Subcutaneous abdominal adipose tissue (tissue), 5 donors: ENCODE measurements around the gene BCAS4.

Experiments used
- H3K27ac ChIP-seq: one replicate; pipeline ENCODE4 v1.7.0; 2013; ENCODE audit warnings: low read depth, mild to moderate bottlenecking, inconsistent platforms, low read length, moderate library complexity
- H3K27me3 ChIP-seq, 5 donors: one replicate each; pipeline ENCODE4 v1.7.0; 2013; ENCODE audit warnings: low read length in 5 of 5, inconsistent platforms in 1 of 5; ENCODE audit not compliant: control insufficient read depth in 5 of 5, insufficient read depth in 4 of 5
- H3K36me3 ChIP-seq, 5 donors: one replicate each; pipeline ENCODE4 v1.7.0; 2013; ENCODE audit warnings: low read length in 5 of 5; ENCODE audit not compliant: control insufficient read depth in 5 of 5, insufficient read depth in 5 of 5
- H3K4me1 ChIP-seq, 5 donors: one replicate each; pipeline ENCODE4 v1.7.0; 2013; ENCODE audit warnings: low read length in 5 of 5, mild to moderate bottlenecking in 3 of 5, moderate library complexity in 1 of 5; ENCODE audit not compliant: control insufficient read depth in 5 of 5, insufficient read depth in 5 of 5
- H3K4me3 ChIP-seq, 5 donors: one replicate each; pipeline ENCODE4 v1.7.0; 2013; ENCODE audit warnings: low read length in 5 of 5, low read depth in 1 of 5
- H3K9ac ChIP-seq, 5 donors: one replicate each; pipeline ENCODE4 v1.7.0; 2013; ENCODE audit warnings: low read length in 5 of 5, mild to moderate bottlenecking in 4 of 5, moderate library complexity in 3 of 5
- H3K9me3 ChIP-seq, 5 donors: one replicate each; pipeline ENCODE4 v1.7.0; 2013; ENCODE audit warnings: low read length in 5 of 5; ENCODE audit not compliant: control insufficient read depth in 5 of 5
- donor health status: healthy.
- donor health status: healthy.
- donor health status: healthy.
- donor health status: healthy.
- donor health status: healthy.

The BCAS4 gene

DNA sequence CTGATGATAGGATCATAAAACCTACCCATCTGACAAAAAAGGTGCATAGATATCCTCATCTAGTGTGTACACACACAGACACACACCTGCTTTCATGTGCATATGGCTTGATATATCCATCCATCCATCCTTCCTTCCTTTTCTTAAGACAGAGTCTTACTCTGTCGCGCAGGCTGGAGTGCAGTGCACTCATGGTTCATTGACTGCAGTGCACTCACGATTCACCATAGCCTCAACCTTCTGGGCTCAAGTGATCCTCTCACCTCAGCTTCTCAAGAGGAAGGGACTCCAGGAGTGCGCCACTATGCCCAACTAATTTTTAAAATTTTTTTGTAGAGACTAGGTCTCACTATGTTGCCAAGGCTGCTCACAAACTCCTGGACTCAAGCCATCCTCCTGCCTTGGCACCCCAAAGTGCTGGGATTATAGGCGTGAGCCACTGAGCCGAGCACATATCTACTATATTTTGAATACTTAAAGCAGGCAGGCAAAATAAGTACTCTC is 109.3 kb downstream of the BCAS4 start:
- H3K27ac ChIP-seq: no peak overlapping the region

DNA sequence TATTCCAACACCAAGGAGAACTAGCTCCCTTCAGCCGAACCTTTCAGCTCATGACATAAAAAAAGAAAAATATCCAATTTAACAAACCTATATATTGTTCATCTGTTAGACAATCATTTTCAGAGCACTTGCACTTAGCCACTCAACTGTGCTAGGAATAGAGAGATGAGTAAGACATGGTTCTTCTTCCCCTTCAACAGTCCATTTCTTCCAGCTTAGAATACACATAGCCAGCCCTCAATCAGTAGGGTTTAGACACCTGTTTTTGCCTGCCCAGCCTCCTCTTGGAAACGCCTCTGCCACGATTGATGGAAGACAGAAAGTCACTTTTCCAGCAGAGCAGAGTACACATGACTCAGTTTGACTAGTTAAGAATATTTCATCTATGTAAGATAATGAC is 114.6 kb downstream of the BCAS4 start:
- no peak overlapping the region for H3K4me3 ChIP-seq
- no peak overlapping the region for H3K9ac ChIP-seq
- peaks cover 2 to 25% (median 18%) of the 10 kb centered on the region in 5 donors for H3K4me1 ChIP-seq

More for the DNA sequence above, 109.3 kb downstream of the BCAS4 start:
- Histone ChIP-seq H3K9ac (no peak overlapping the region), H3K4me1 (peaks cover 0 to 17% (median 10%) of the 10 kb centered on the region in 5 donors), H3K27me3 (no peaks in the 10 kb centered on the region), H3K36me3 (peaks cover 16 to 34% (median 25%) of the 10 kb centered on the region in 5 donors), H3K4me3 (no peak overlapping the region), H3K9me3 (no peaks in the 10 kb centered on the region)

DNA sequence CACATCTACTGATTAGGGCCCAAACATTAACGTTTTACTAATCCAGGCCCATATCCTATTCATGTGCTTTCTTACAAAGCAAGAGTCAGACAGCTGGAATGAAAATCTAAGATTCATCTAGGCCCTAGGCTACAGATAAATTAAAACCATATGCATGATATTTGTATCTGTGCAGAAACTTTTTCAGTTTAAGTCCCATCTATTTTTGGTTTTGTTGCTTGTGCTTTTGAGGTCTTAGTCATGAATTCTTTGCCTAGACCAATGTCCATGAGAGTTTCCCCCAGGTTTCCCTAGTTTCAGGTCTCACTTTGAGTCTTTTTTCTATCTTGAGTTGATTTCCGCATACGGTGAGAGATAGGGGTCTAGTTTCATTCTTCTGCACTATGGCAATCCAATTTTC is 116.2 kb downstream of the BCAS4 start:
- no peak overlapping the region for H3K27ac ChIP-seq

More for the DNA sequence above, 114.6 kb downstream of the BCAS4 start:
- Histone ChIP-seq H3K27me3 (no peaks in the 10 kb centered on the region), H3K36me3 (peaks cover 0 to 3% (median 0%) of the 10 kb centered on the region in 5 donors), H3K27ac (no peak overlapping the region), H3K9me3 (no peaks in the 10 kb centered on the region)

DNA sequence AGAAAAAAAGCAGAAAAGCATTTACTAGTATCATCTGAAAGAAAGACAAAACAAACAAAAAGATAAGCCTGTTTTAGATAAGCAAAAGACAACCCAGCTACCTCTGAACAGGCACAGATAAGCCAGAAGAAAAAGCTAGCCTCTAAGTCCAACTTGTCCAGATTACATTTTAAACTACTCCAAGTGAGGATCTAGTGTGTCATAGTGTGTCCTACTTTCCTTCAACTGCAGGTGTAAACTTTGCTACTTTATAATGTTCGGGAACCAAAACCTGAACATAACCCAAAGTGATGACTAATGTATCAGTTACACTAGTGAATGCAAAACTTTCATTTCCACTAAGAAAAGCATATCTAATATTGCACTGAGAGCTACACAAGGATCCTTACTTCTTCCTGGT is 116.9 kb downstream of the BCAS4 start:
- no peak overlapping the region for H3K27ac ChIP-seq

More for the DNA sequence above, 116.2 kb downstream of the BCAS4 start:
- H3K27me3 ChIP-seq: no peaks in the 10 kb centered on the region
- H3K9ac ChIP-seq: no peak overlapping the region
- peaks cover 2 to 29% (median 23%) of the 10 kb centered on the region in 5 donors for H3K4me1 ChIP-seq
- no peaks in the 10 kb centered on the region for H3K9me3 ChIP-seq
- no peak overlapping the region for H3K4me3 ChIP-seq
- peaks cover 0 to 3% (median 0%) of the 10 kb centered on the region in 5 donors for H3K36me3 ChIP-seq

DNA sequence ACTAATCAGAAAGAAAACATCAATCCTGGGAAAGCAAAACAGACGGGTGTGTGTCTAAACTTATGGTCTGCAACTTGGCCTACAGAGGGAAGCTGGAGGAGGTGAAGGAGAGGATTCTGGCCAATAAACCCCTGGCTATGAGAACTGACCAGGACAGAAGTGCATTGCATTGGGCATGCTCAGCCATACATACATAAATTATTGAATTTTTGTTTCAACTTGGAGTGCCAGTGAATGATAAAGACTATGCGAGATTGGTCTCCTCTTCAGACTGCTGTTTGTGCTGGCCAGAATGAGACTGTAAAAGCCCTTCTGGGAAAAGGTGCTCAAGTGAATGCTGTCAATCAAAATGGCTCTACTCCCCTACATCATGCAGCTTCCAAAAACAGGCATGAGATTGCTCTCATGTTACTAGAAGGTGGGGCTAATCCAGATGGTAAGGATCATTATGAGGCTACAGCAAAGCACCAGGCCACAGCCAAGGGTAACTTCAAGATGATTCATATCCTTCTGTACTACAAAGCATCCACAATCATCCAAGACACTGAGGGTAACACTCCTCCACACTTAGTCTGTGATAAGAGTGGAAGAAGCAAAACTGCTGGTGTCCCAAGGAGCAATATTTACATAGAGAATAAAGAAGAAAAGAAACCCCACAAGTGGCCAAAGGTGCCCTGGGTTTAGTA is 119.0 kb downstream of the BCAS4 start:
- Histone ChIP-seq H3K36me3 (peaks cover 0 to 3% (median 0%) of the 10 kb centered on the region in 5 donors), H3K9ac (no peak overlapping the region), H3K27me3 (no peaks in the 10 kb centered on the region), H3K4me1 (peaks cover 2 to 44% (median 42%) of the 10 kb centered on the region in 5 donors), H3K27ac (no peak overlapping the region), H3K9me3 (no peaks in the 10 kb centered on the region), H3K4me3 (no peak overlapping the region)

More for the DNA sequence above, 116.9 kb downstream of the BCAS4 start:
- H3K27me3 ChIP-seq: no peaks in the 10 kb centered on the region
- H3K4me1 ChIP-seq: peaks cover 2 to 34% (median 29%) of the 10 kb centered on the region in 5 donors
- no peaks in the 10 kb centered on the region for H3K9me3 ChIP-seq
- H3K36me3 ChIP-seq: peaks cover 0 to 3% (median 0%) of the 10 kb centered on the region in 5 donors
- no peak overlapping the region for H3K9ac ChIP-seq
- no peak overlapping the region for H3K4me3 ChIP-seq

DNA sequence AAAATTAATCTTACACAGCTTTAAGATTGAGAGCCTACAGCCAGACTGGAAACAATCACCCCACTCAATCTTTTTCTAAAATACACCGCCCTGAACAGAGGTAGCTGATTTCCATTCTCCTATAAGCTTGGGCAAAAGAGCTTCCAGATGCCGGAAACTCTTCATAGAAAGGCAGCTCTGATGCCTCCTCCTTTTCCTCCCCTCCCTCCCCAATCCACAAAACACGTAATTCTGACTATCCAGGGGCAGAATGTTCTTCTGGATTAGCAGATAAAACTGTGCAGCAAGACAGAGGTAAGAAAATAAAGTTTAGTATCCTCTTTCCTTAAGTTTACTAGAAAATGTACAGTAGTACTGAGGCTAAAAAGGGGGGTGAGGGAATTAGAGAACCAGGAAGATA is 120.6 kb downstream of the BCAS4 start:
- H3K36me3 ChIP-seq: peaks cover 0 to 3% (median 0%) of the 10 kb centered on the region in 5 donors
- H3K4me1 ChIP-seq: peaks cover 2 to 45% (median 36%) of the 10 kb centered on the region in 5 donors
- peak overlapping the region in 1 of 5 donors; percentile 32 for H3K9ac ChIP-seq
- no peaks in the 10 kb centered on the region for H3K9me3 ChIP-seq
- H3K4me3 ChIP-seq: no peak overlapping the region
- H3K27me3 ChIP-seq: no peaks in the 10 kb centered on the region
- H3K27ac ChIP-seq: no peak overlapping the region

DNA sequence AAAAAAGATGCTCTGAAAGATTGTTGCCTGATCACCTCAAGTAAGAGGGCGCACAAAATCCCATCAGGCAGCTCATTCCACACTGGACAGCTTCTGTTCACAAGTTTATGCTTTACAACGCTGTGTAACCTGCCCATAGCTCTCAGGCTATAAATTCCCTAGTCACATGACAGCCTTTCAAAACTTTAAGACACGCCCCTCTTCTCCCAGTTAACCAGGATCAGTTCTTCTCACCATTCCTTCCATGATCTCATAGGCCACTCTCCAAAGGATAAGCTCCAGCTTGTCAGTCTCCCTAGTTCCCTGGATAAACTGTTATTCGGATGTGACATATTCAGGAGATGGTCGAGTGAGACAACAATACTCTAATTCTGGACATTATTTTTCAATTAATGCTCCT is 121.4 kb downstream of the BCAS4 start:
- H3K9ac ChIP-seq: no peak overlapping the region
- H3K27ac ChIP-seq: no peak overlapping the region
- no peaks in the 10 kb centered on the region for H3K9me3 ChIP-seq
- peaks cover 2 to 42% (median 32%) of the 10 kb centered on the region in 5 donors for H3K4me1 ChIP-seq
- H3K36me3 ChIP-seq: peaks cover 0 to 3% (median 0%) of the 10 kb centered on the region in 5 donors
- no peaks in the 10 kb centered on the region for H3K27me3 ChIP-seq
- no peak overlapping the region for H3K4me3 ChIP-seq

DNA sequence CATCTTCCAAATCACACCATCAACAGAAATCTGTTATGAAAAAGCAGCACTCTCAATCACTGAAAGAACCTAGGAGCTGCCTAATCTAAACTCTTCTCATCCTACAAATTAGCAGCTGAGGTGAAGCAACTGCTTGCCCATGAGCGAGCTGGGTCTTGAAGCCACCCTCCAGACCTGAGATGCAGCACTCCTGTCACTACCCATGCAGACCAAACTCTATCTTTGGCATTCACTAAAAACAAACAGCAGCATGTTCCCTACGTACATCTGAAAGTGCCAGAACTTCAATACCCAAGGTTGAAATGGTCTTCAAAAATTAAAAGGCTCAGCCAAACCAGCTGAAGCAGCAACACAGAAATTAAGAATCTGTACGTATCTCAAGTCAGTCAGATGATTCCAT is 122.1 kb downstream of the BCAS4 start:
- Histone ChIP-seq H3K9ac (no peak overlapping the region), H3K36me3 (peaks cover 0 to 3% (median 0%) of the 10 kb centered on the region in 5 donors), H3K4me3 (no peak overlapping the region), H3K4me1 (peaks cover 0 to 38% (median 30%) of the 10 kb centered on the region in 5 donors), H3K9me3 (no peaks in the 10 kb centered on the region), H3K27me3 (no peaks in the 10 kb centered on the region), H3K27ac (no peak overlapping the region)

DNA sequence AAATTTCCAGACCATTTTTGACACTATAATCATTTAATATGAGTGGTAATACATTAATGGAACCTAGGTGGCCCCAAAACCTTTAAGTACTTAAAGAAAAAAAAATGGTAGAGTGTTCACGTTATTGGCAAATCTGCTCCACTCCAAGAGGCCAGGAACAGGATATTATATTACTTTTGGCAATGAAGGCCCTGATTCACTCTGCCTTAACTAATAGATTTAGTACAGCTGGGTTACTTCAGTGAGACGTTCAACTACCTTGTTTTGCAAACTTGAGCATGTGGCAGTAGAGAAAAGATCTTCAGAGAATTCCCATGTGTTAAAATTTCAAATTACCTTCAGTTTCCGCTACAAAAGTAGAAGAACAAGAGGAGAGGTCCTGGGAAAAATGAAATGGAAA is 123.5 kb downstream of the BCAS4 start:
- Histone ChIP-seq H3K4me1 (peaks cover 0 to 49% (median 38%) of the 10 kb centered on the region in 5 donors), H3K27me3 (no peaks in the 10 kb centered on the region), H3K4me3 (no peak overlapping the region), H3K9me3 (no peaks in the 10 kb centered on the region), H3K36me3 (peaks cover 0 to 3% (median 0%) of the 10 kb centered on the region in 5 donors), H3K9ac (no peak overlapping the region), H3K27ac (no peak overlapping the region)

DNA sequence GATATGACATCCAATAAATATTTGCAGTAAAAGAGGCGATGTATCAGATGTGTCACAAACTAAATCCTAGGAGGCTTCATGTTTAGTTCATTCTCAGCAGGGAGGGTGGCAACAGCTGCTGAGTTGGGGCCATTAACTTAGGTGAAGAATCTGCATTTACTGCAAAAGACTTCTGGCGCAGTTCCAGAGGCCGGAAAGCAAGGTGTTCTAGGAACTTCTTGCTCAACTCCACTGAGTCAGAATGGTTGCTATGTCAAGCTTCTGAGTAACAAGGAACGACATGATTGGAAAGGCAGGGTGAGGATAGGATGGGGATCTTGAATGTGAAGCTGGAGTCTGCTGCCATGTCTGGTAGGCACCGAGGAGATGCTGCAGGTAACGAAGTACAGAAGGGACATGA is 124.7 kb downstream of the BCAS4 start:
- Histone ChIP-seq H3K4me1 (peaks cover 0 to 53% (median 38%) of the 10 kb centered on the region in 5 donors), H3K4me3 (no peak overlapping the region), H3K27me3 (no peaks in the 10 kb centered on the region), H3K27ac (no peak overlapping the region), H3K9me3 (no peaks in the 10 kb centered on the region), H3K9ac (no peak overlapping the region), H3K36me3 (no peaks in the 10 kb centered on the region)
